CD4-positive, alpha-beta memory T cell (primary cell): ENCODE measurements around the gene SORCS2. TPM values are rescaled to one million over a fixed set of nuclear protein-coding genes. Genes with fewer than 3 reads are reported as not detected.
A peak's percentile ranks its signal among the peaks of the same experiment; 100 is the strongest.

ENCODE experiments used
- CTCF ChIA-PET: fragments of 350-600 bp; sonication (Branson Sonifier 250); formaldehyde crosslinking; loops from one replicate; lab custom pipeline; 2021; ENCODE audit warnings: inconsistent platforms; ENCODE audit not compliant: partially characterized antibody; lab: Charles Lee
- POLR2A ChIA-PET: fragments of 350-600 bp; sonication (Branson Sonifier 250); formaldehyde crosslinking; loops from one replicate; lab custom pipeline; 2021; ENCODE audit not compliant: partially characterized antibody; lab: Charles Lee
- DNase-seq, 5 donors: peaks; one replicate each; pipeline versions ENCODE4 v3.0.0 to v3.0.0-alpha.2; 2020 to 2022; ENCODE audit warnings: mixed read lengths in 1 of 5
- H3K27ac ChIP-seq: one replicate; pipeline ENCODE4 v1.7.0; 2013; ENCODE audit warnings: low read depth, low read length
- H3K27me3 ChIP-seq: 2 replicates; pipeline ENCODE4 v1.7.0; 2013; ENCODE audit warnings: mild to moderate bottlenecking, low read length, moderate library complexity; ENCODE audit not compliant: insufficient read depth
- H3K36me3 ChIP-seq: 2 replicates; pipeline ENCODE4 v1.7.0; 2013; ENCODE audit warnings: mild to moderate bottlenecking, low read length, moderate library complexity; ENCODE audit not compliant: insufficient read depth
- H3K4me1 ChIP-seq: 2 replicates; pipeline ENCODE4 v1.7.0; 2013; ENCODE audit warnings: mild to moderate bottlenecking, low read length, moderate library complexity; ENCODE audit not compliant: insufficient read depth
- H3K4me3 ChIP-seq, 2 donors: one replicate each; pipeline ENCODE4 v1.7.0; 2013; ENCODE audit warnings: low read length in 2 of 2, mild to moderate bottlenecking in 1 of 2
- H3K9me3 ChIP-seq, 2 donors: one replicate each; pipeline ENCODE4 v1.7.0; 2013; ENCODE audit warnings: low read length in 2 of 2, control low read depth in 1 of 2; ENCODE audit not compliant: control insufficient read depth in 1 of 2
- H3K27ac Mint-ChIP-seq, 7 donors: one replicate each; pipeline ENCODE4 v1.8.0; 2020 to 2021; ENCODE audit warnings: mixed read lengths in 7 of 7, mild to moderate bottlenecking in 6 of 7, inconsistent platforms in 3 of 7, moderate library complexity in 3 of 7
- H3K27me3 Mint-ChIP-seq, 2 donors: one replicate each; pipeline ENCODE4 v1.8.0; 2020 to 2021; ENCODE audit warnings: mixed read lengths in 2 of 2
- H3K36me3 Mint-ChIP-seq, 2 donors: one replicate each; pipeline ENCODE4 v1.8.0; 2020 to 2021; ENCODE audit warnings: mixed read lengths in 2 of 2, inconsistent platforms in 1 of 2, mild to moderate bottlenecking in 1 of 2
- H3K4me1 Mint-ChIP-seq, 4 donors: one replicate each; pipeline ENCODE4 v1.8.0; 2020 to 2021; ENCODE audit warnings: mixed read lengths in 4 of 4, mild to moderate bottlenecking in 1 of 4
- H3K4me3 Mint-ChIP-seq, 8 donors: one replicate each; pipeline ENCODE4 v1.8.0; 2020 to 2021; ENCODE audit warnings: mixed read lengths in 8 of 8, mild to moderate bottlenecking in 7 of 8, moderate library complexity in 6 of 8, inconsistent platforms in 3 of 8
- H3K9me3 Mint-ChIP-seq, 8 donors: one replicate each; pipeline ENCODE4 v1.8.0; 2020 to 2021; ENCODE audit warnings: mixed read lengths in 8 of 8, mild to moderate bottlenecking in 5 of 8, inconsistent platforms in 3 of 8, moderate library complexity in 1 of 8
- intact Hi-C: fragments of 100-400 bp; cut with micrococcal nuclease; formaldehyde crosslinking; loops from one replicate; pipeline ENCODE4 v1.15.1; 2023
- polyA plus RNA-seq, 2 donors: library from polyadenylated mRNA; unstranded; fragments of 300-500 nt; fragmentation: Illumina TruSeq; gene quantifications; one replicate each; pipeline ENCODE4 v1.2.3, GENCODE V29; 2021
- total RNA-seq, 2 experiments: library from RNA; stranded (reverse); gene quantifications; one replicate each; pipeline ENCODE4 v1.2.3, GENCODE V29; 2021

Gene SORCS2
- total and polyA plus RNA-seq, 4 experiments from 2014 or later = not detected

DNA sequence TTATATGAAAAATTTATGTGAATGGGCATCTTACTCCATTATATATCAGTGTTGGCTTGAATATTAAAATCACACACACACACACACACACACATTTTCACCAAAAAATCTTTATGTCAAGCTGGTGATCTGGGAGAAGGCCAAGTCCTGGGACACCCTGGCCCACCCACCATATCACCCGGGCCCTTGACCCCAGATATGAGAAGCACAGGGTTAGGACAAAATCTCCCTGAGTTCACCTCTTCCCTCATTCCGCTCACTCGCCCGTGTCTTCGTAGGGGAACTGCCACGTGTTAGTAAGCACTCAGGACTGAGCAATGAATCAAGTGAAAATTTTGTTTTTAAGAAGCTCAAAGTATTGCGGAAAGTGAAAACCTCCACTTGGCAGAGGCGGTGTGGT lies 346.2 kb downstream of the SORCS2 start:
- H3K4me3 Mint-ChIP-seq = no peak overlapping the region
- no peaks in the 10 kb centered on the region for H3K36me3 Mint-ChIP-seq
- POLR2A ChIA-PET = no interaction called here
- DNase-seq = no peak
- intact Hi-C loops = no loop called here
- no peak overlapping the region for H3K27ac Mint-ChIP-seq
- Histone ChIP-seq H3K9me3 (no peaks in the 10 kb centered on the region), H3K36me3 (no peaks in the 10 kb centered on the region), H3K27ac (no peak overlapping the region), H3K27me3 (no peaks in the 10 kb centered on the region), H3K4me3 (no peak overlapping the region), H3K4me1 (peaks cover 4% of the 10 kb centered on the region)
- H3K27me3 Mint-ChIP-seq = peaks cover 0 to 1% of the 10 kb centered on the region in 2 donors
- peaks cover 0 to 2% (median 0%) of the 10 kb centered on the region in 4 donors for H3K4me1 Mint-ChIP-seq
- H3K9me3 Mint-ChIP-seq = peaks cover 0 to 6% (median under 1%) of the 10 kb centered on the region in 8 donors
- CTCF ChIA-PET = no interaction called here

GRCh38 chr4:7539186-7539585 lies 346.8 kb downstream of the SORCS2 start:
- Mint-ChIP-seq H3K36me3 (no peaks in the 10 kb centered on the region), H3K4me3 (no peak overlapping the region), H3K4me1 (peaks cover 0 to 3% (median 0%) of the 10 kb centered on the region in 4 donors), H3K9me3 (peaks cover 0 to 6% (median under 1%) of the 10 kb centered on the region in 8 donors), H3K27ac (peak overlapping the region in 5 of 7 donors; percentile 62 to 86 (median 70)), H3K27me3 (peaks cover 0 to 2% of the 10 kb centered on the region in 2 donors)
- intact Hi-C loops = no loop called here
- H3K4me3 ChIP-seq = no peak overlapping the region
- no peak overlapping the region for H3K27ac ChIP-seq
- H3K4me1 ChIP-seq = peaks cover 4% of the 10 kb centered on the region
- no peaks in the 10 kb centered on the region for H3K9me3 ChIP-seq
- ChIA-PET POLR2A (no interaction called here), CTCF (no interaction called here)
- H3K27me3 ChIP-seq = no peaks in the 10 kb centered on the region
- no peaks in the 10 kb centered on the region for H3K36me3 ChIP-seq
- no peak for DNase-seq

DNA sequence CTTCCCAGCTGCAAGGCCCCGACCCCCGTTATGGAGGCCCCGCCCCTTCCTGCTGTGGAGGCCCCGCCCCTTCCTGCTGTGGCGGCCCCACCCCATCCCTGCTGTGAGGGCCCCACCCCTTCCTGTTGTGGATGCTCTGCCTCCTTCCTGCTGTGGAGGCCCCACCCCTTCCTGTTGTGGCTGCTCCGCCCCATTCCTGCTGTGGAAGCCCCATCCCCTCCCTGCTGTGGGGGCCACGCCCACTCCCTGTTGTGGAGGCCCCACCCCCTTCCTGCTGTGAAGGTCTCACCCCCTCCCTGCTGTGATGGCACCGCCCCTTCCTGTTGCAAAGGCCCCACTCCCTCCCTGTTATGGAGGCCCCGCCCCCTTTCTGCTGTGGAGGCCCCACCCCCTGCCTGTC lies 347.3 kb downstream of the SORCS2 start:
- H3K27ac Mint-ChIP-seq = peak overlapping the region in 5 of 7 donors; percentile 44 to 86 (median 66)
- H3K27ac ChIP-seq = no peak overlapping the region
- H3K9me3 ChIP-seq = no peaks in the 10 kb centered on the region
- H3K27me3 ChIP-seq = no peaks in the 10 kb centered on the region
- peaks cover 4% of the 10 kb centered on the region for H3K4me1 ChIP-seq
- H3K4me1 Mint-ChIP-seq = peaks cover 0 to 3% (median 0%) of the 10 kb centered on the region in 4 donors
- peak; percentile 61 to 87 (median 74) for DNase-seq
- no peaks in the 10 kb centered on the region for H3K36me3 ChIP-seq
- intact Hi-C loops = no loop called here
- peaks cover 0 to 1% of the 10 kb centered on the region in 2 donors for H3K27me3 Mint-ChIP-seq
- ChIA-PET POLR2A (no interaction called here), CTCF (no interaction called here)
- no peak overlapping the region for H3K4me3 Mint-ChIP-seq
- no peaks in the 10 kb centered on the region for H3K36me3 Mint-ChIP-seq
- no peak overlapping the region for H3K4me3 ChIP-seq
- peaks cover 0 to 6% (median 0%) of the 10 kb centered on the region in 8 donors for H3K9me3 Mint-ChIP-seq

DNA sequence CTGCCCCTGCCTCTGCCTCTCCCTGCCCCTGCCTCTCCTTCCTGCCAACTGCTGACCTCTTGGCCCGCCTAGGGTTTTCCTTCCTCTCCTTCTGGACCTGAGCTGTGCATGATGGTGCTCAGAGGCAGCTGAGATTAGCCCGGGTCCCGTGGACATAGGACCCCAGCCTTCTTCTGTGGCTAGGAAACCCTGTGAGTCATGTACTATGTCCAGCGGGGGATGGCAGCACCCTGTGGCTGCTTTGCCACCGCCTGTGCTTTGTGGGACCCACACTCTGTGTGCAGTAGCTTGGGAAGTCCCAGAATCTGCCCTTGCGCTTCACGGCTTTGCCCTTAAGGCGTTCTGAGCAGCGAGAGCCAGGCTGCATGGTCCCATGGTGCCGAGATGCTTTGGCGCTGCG lies 347.9 kb downstream of the SORCS2 start:
- H3K9me3 Mint-ChIP-seq = peaks cover 0 to 3% (median 0%) of the 10 kb centered on the region in 8 donors
- peak in 1 of 5 donors; percentile 48 for DNase-seq
- H3K4me1 ChIP-seq = peaks cover 4% of the 10 kb centered on the region
- ChIA-PET POLR2A (no interaction called here), CTCF (no interaction called here)
- H3K9me3 ChIP-seq = no peaks in the 10 kb centered on the region
- no peaks in the 10 kb centered on the region for H3K27me3 ChIP-seq
- H3K4me3 ChIP-seq = no peak overlapping the region
- H3K27ac Mint-ChIP-seq = peak overlapping the region in 4 of 7 donors; percentile 22 to 74 (median 34)
- H3K27ac ChIP-seq = no peak overlapping the region
- peaks cover 0 to 3% (median 0%) of the 10 kb centered on the region in 4 donors for H3K4me1 Mint-ChIP-seq
- H3K27me3 Mint-ChIP-seq = peaks cover 0 to 1% of the 10 kb centered on the region in 2 donors
- H3K36me3 ChIP-seq = no peaks in the 10 kb centered on the region
- H3K36me3 Mint-ChIP-seq = no peaks in the 10 kb centered on the region
- H3K4me3 Mint-ChIP-seq = no peak overlapping the region
- intact Hi-C loops = no loop called here

DNA sequence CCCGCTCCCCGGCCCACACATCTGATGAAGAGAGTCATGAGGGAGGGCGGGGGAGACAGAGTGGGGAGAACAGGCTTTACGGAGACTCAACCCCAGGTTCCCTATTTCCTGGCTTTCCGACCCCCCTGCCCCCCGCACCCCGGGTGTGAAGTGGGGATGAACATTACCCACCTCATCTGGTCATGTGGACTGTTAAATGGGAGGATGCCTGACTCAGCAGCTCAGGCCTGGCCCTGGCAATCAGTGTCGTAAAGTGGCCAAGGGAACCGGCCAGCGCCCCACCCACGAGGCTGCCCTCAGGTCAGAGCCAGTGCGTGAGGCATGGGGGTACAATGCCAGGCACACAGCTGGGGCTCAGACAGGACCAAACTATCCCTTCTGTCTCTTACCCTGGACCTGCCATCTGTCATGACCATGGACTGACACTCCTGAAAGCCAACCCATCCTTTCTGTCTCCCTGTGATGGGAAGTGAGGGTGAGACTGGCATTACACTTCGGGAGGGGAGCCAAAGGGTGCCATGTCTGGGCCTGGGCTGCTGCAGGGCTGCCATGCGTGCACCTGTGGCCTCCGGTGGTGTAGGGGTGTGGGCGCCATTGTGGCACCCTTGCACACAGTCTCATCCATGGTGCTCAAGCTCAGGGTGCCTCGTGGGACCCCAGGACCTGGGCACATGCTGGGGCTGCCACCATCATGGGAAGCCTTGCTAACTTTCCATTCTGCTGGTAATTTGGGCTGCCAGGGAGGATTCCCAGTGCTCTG lies 348.5 kb downstream of the SORCS2 start:
- H3K36me3 Mint-ChIP-seq = no peaks in the 10 kb centered on the region

GRCh38 chr4:7541414-7541810 lies 349.1 kb downstream of the SORCS2 start:
- intact Hi-C loops = no loop called here
- DNase-seq = no peak
- peaks cover 0 to 6% (median 1%) of the 10 kb centered on the region in 8 donors for H3K9me3 Mint-ChIP-seq
- CTCF ChIA-PET = no interaction called here
- no peaks in the 10 kb centered on the region for H3K36me3 ChIP-seq
- no peaks in the 10 kb centered on the region for H3K27me3 ChIP-seq
- H3K27ac Mint-ChIP-seq = no peak overlapping the region
- H3K36me3 Mint-ChIP-seq = no peaks in the 10 kb centered on the region
- H3K27ac ChIP-seq = no peak overlapping the region
- no peak overlapping the region for H3K4me3 ChIP-seq
- H3K27me3 Mint-ChIP-seq = peaks cover 0 to 5% of the 10 kb centered on the region in 2 donors
- no peaks in the 10 kb centered on the region for H3K9me3 ChIP-seq
- H3K4me1 ChIP-seq = peaks cover 4% of the 10 kb centered on the region
- peaks cover 0 to 3% (median 0%) of the 10 kb centered on the region in 4 donors for H3K4me1 Mint-ChIP-seq
- POLR2A ChIA-PET = no interaction called here
- no peak overlapping the region for H3K4me3 Mint-ChIP-seq

More for the DNA sequence above, 348.5 kb downstream of the SORCS2 start:
- ChIA-PET POLR2A (no interaction called here), CTCF (no interaction called here)
- Histone ChIP-seq H3K4me3 (no peak overlapping the region), H3K27ac (no peak overlapping the region), H3K4me1 (peaks cover 4% of the 10 kb centered on the region), H3K36me3 (no peaks in the 10 kb centered on the region), H3K27me3 (no peaks in the 10 kb centered on the region), H3K9me3 (no peaks in the 10 kb centered on the region)
- no peak for DNase-seq
- no peak overlapping the region for H3K4me3 Mint-ChIP-seq
- H3K9me3 Mint-ChIP-seq = peaks cover 0 to 6% (median 1%) of the 10 kb centered on the region in 8 donors
- H3K4me1 Mint-ChIP-seq = peaks cover 0 to 3% (median 0%) of the 10 kb centered on the region in 4 donors
- intact Hi-C loops = no loop called here
- H3K27ac Mint-ChIP-seq = peak overlapping the region in 3 of 7 donors; percentile 24 to 52 (median 44)
- H3K27me3 Mint-ChIP-seq = peaks cover 0 to 4% of the 10 kb centered on the region in 2 donors

GRCh38 chr4:7542781-7543180 lies 350.4 kb downstream of the SORCS2 start:
- CTCF ChIA-PET = no interaction called here
- no peaks in the 10 kb centered on the region for H3K36me3 Mint-ChIP-seq
- Histone ChIP-seq H3K9me3 (no peaks in the 10 kb centered on the region), H3K27ac (no peak overlapping the region), H3K4me1 (peaks cover 4% of the 10 kb centered on the region), H3K36me3 (no peaks in the 10 kb centered on the region), H3K27me3 (no peaks in the 10 kb centered on the region), H3K4me3 (no peak overlapping the region)
- no peak overlapping the region for H3K27ac Mint-ChIP-seq
- intact Hi-C loops = no loop called here
- POLR2A ChIA-PET = no interaction called here
- H3K27me3 Mint-ChIP-seq = peaks cover 0 to 7% of the 10 kb centered on the region in 2 donors
- no peak overlapping the region for H3K4me3 Mint-ChIP-seq
- peaks cover 0 to 3% (median 0%) of the 10 kb centered on the region in 4 donors for H3K4me1 Mint-ChIP-seq
- DNase-seq = no peak
- H3K9me3 Mint-ChIP-seq = peaks cover 0 to 6% (median 1%) of the 10 kb centered on the region in 8 donors
